H1 (cell line): ENCODE results near the gene FAM200B. TPM values are rescaled to one million over a fixed set of nuclear protein-coding genes. Genes with fewer than 3 reads are reported as not detected.

ENCODE experiments used
- ATF3 ChIP-seq: IDR thresholded peaks from 2 replicates; pipeline ENCODE4 v1.6.1; 2011; ENCODE audit warnings: low read depth, mild to moderate bottlenecking, low read length; ENCODE audit not compliant: insufficient read depth
- CBX8 ChIP-seq: fragments of 300-800, 300-1000 bp; sonication (generic); IDR thresholded peaks from 2 replicates; pipeline ENCODE4 v1.7.1; 2016; ENCODE audit warnings: low read depth, low read length, borderline replicate concordance
- EZH2 ChIP-seq: fragments of 200-600 bp; sonication (generic); IDR thresholded peaks from 2 replicates; pipeline ENCODE4 v1.7.1; 2012; ENCODE audit warnings: low read depth, mild to moderate bottlenecking, moderate library complexity, low read length, inconsistent platforms; ENCODE audit not compliant: severe bottlenecking
- HDAC2 ChIP-seq, 2 experiments: fragments of 300-600 bp in 1 of 2; sonication (generic) in 1 of 2; IDR thresholded peaks; 2 replicates each; pipeline ENCODE4 v1.6.1; 2011 to 2012; ENCODE audit warnings: low read depth in 2 of 2, low read length in 2 of 2, mild to moderate bottlenecking in 2 of 2, moderate library complexity in 2 of 2, borderline replicate concordance in 1 of 2, inconsistent platforms in 1 of 2
- JUN ChIP-seq: IDR thresholded peaks from 2 replicates; pipeline ENCODE4 v1.6.1; 2011; ENCODE audit warnings: low read depth, mild to moderate bottlenecking, improper control_type of control experiment, low read length
- JUND ChIP-seq: IDR thresholded peaks from 2 replicates; pipeline ENCODE4 v1.6.1; 2011; ENCODE audit warnings: mild to moderate bottlenecking, improper control_type of control experiment, low read length
- MAX ChIP-seq: IDR thresholded peaks from 2 replicates; pipeline ENCODE4 v1.6.1; 2012; ENCODE audit warnings: inconsistent platforms
- POLR2A ChIP-seq, 2 experiments: IDR thresholded peaks; 1 replicate in 1 of 2; 2 replicates in 1 of 2; pipeline ENCODE4 v1.6.1; 2011; ENCODE audit warnings: low read depth in 2 of 2, low read length in 2 of 2, mild to moderate bottlenecking in 2 of 2; ENCODE audit errors: control extremely low read depth in 1 of 2
- POLR2AphosphoS5 ChIP-seq: IDR thresholded peaks from 2 replicates; pipeline ENCODE4 v1.6.1; 2011; ENCODE audit warnings: low read depth, low read length
- SP1 ChIP-seq: IDR thresholded peaks from 2 replicates; pipeline ENCODE4 v1.6.1; 2011; ENCODE audit warnings: low read depth, low read length
- SP2 ChIP-seq: IDR thresholded peaks from 2 replicates; pipeline ENCODE4 v1.6.1; 2012; ENCODE audit warnings: mild to moderate bottlenecking, low read length, inconsistent platforms
- TEAD4 ChIP-seq: IDR thresholded peaks from 2 replicates; pipeline ENCODE4 v1.6.1; 2012; ENCODE audit warnings: low read depth, low read length, inconsistent platforms, mixed read lengths
- ZNF274 ChIP-seq: IDR thresholded peaks from 2 replicates; pipeline ENCODE4 v1.7.0; 2012; ENCODE audit warnings: low read length, borderline replicate concordance; ENCODE audit errors: extremely low read depth
- polyA plus RNA-seq, 7 experiments: library from polyadenylated mRNA; depleted of rRNA in 3 of 7; stranded (reverse) in 5 of 7; unstranded in 2 of 7; fragments of >200 nt in 5 of 7; fragments of 200-250 nt in 2 of 7; gene quantifications; 1 replicate in 5 of 7; 2 replicates in 1 of 7; 4 replicates in 1 of 7; pipeline versions ENCODE4 v1.2.1 to v1.2.3, GENCODE V29; 2011 to 2013; ENCODE audit warnings: missing spikeins in 2 of 7, mixed read lengths in 2 of 7
- total RNA-seq: library from RNA; stranded (reverse); fragmentation: NEBNext Ultra II Directional; extraction: Animal tissue kit (Norgen Biotek cat#: 25700); gene quantifications from 2 replicates; pipeline ENCODE4 v1.2.1, GENCODE V29; 2021
- TF ChIP-seq, protein P1 (sequence below): IDR thresholded peaks from 2 replicates; pipeline ENCODE4 v1.6.1; 2012; ENCODE audit warnings: inconsistent platforms
- TF ChIP-seq, protein P2 (sequence below): IDR thresholded peaks from 2 replicates; pipeline ENCODE4 v1.6.1; 2012; ENCODE audit warnings: low read length, inconsistent platforms

FAM200B gene
- total and polyA plus RNA-seq, 2 of the 8 experiments (the other 6 are each of a cell fraction or from before 2014, with no cell fraction given), result 10.7 to 23.7 TPM

- TF ChIP-seq, protein P1, sequence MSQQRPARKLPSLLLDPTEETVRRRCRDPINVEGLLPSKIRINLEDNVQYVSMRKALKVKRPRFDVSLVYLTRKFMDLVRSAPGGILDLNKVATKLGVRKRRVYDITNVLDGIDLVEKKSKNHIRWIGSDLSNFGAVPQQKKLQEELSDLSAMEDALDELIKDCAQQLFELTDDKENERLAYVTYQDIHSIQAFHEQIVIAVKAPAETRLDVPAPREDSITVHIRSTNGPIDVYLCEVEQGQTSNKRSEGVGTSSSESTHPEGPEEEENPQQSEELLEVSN, result no peak
- TF ChIP-seq, protein P2, sequence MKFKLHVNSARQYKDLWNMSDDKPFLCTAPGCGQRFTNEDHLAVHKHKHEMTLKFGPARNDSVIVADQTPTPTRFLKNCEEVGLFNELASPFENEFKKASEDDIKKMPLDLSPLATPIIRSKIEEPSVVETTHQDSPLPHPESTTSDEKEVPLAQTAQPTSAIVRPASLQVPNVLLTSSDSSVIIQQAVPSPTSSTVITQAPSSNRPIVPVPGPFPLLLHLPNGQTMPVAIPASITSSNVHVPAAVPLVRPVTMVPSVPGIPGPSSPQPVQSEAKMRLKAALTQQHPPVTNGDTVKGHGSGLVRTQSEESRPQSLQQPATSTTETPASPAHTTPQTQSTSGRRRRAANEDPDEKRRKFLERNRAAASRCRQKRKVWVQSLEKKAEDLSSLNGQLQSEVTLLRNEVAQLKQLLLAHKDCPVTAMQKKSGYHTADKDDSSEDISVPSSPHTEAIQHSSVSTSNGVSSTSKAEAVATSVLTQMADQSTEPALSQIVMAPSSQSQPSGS, result peak; percentile 36; the same call in 1 of the 2 replicates
- peak; percentile 81 for TF ChIP-seq JUND
- TF ChIP-seq MAX, result no peak
- 0 out of 4 replicates have a peak, but pooled peaks of 1 of the 2 experiments have one; percentile 42 for TF ChIP-seq HDAC2 (IDR thresholded peaks at IDR 0.05; ENCODE audit: borderline replicate concordance in 1 of 2, low read depth in 2 of 2, low read length in 2 of 2)
- no peak for TF ChIP-seq POLR2AphosphoS5
- TF ChIP-seq EZH2, result no peak
- TF ChIP-seq POLR2A (IDR thresholded peaks at IDR 0.05; ENCODE audit: control extremely low read depth in 1 of 2, low read depth in 2 of 2, low read length in 2 of 2), result peak in 1 of 2 experiments; percentile 58; a peak in 1 of 3 replicates
- TF ChIP-seq JUN, result peak; percentile 93
- no peak for TF ChIP-seq CBX8
- TF ChIP-seq SP2, result no peak
- no peak; the same call in 1 of the 2 replicates for TF ChIP-seq SP1
- TF ChIP-seq ATF3, result no peak
- no peak for TF ChIP-seq ZNF274
- TF ChIP-seq TEAD4, result peak; percentile 86
- TF ChIP-seq, all 59 proteins: peak for 6
These were observed 8.6 kb downstream of the FAM200B start (continued) for GRCh38 chr4:15690020-15690809.
